ENCODE measurements around the gene GLO1. TPM values are rescaled to one million over a fixed set of nuclear protein-coding genes. Genes with fewer than 3 reads are reported as not detected.

GLO1 gene
- polyA plus RNA-seq, 1 of the 3 experiments (the other 2 are of a cell fraction), result 47.1 TPM

DNA sequence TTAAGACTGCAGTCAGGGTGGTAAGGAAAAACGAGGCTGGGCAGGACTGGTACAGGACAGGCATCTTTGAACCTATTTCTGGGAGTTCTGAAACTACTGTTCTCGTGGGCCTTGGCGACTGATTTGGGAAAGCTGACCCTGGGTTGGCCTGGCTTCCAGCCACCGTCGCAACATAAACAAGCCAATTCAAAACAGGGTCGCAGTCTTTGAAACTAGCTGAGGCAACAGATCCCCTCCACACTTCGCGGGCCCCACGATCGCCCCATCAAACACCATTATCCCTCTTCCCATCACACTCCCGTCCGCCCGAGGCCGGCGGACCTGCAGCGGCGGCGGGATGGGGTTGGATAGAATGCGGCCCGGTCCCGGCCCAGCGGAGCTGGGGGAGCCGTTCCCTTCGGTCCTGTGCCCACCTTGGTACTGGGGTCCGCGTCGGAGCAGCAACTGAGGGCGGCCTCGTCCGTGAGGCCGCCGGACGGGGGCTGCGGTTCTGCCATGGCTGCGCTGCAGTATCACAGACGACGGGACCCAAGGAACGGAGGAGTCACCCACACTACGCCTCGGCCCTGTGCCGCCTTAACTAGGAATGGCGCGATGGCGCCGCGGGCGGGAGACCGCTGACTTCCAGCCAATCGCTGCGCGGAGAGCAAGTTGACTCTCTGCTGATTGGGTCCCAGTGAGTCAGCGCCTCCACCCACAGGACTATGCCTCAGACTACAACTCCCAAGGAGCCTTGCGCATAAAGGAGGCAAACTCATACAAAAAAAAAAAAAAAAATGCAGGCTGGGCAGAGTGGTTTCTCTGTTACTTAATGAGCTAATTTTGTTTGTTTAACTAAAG lies at the start of gene GLO1 (continued):
- TF ChIP-seq, protein P1, sequence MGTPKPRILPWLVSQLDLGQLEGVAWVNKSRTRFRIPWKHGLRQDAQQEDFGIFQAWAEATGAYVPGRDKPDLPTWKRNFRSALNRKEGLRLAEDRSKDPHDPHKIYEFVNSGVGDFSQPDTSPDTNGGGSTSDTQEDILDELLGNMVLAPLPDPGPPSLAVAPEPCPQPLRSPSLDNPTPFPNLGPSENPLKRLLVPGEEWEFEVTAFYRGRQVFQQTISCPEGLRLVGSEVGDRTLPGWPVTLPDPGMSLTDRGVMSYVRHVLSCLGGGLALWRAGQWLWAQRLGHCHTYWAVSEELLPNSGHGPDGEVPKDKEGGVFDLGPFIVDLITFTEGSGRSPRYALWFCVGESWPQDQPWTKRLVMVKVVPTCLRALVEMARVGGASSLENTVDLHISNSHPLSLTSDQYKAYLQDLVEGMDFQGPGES (IDR thresholded peaks at IDR 0.05; ENCODE audit: low read depth, low read length), result peak; percentile 73
- no peak for TF ChIP-seq FOXJ3 (CRISPR knock-in tag; IDR thresholded peaks at IDR 0.05)
- TF ChIP-seq EP300 (IDR thresholded peaks at IDR 0.05; ENCODE audit: borderline replicate concordance in 1 of 2, low read depth in 1 of 2, low read length in 1 of 2), result no peak
- TF ChIP-seq, protein P2, sequence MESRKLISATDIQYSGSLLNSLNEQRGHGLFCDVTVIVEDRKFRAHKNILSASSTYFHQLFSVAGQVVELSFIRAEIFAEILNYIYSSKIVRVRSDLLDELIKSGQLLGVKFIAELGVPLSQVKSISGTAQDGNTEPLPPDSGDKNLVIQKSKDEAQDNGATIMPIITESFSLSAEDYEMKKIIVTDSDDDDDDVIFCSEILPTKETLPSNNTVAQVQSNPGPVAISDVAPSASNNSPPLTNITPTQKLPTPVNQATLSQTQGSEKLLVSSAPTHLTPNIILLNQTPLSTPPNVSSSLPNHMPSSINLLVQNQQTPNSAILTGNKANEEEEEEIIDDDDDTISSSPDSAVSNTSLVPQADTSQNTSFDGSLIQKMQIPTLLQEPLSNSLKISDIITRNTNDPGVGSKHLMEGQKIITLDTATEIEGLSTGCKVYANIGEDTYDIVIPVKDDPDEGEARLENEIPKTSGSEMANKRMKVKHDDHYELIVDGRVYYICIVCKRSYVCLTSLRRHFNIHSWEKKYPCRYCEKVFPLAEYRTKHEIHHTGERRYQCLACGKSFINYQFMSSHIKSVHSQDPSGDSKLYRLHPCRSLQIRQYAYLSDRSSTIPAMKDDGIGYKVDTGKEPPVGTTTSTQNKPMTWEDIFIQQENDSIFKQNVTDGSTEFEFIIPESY (IDR thresholded peaks at IDR 0.05; ENCODE audit: borderline replicate concordance, low read depth), result no peak
- TF ChIP-seq POLR2AphosphoS5 (IDR thresholded peaks at IDR 0.05; ENCODE audit: low read depth, low read length), result peak; percentile 89
- TF ChIP-seq MEF2A (IDR thresholded peaks at IDR 0.05; ENCODE audit: borderline replicate concordance, low read depth), result no peak
- TF ChIP-seq YY1 (IDR thresholded peaks at IDR 0.05; ENCODE audit: low read depth), result peak; percentile 85
- TF ChIP-seq, protein P3, sequence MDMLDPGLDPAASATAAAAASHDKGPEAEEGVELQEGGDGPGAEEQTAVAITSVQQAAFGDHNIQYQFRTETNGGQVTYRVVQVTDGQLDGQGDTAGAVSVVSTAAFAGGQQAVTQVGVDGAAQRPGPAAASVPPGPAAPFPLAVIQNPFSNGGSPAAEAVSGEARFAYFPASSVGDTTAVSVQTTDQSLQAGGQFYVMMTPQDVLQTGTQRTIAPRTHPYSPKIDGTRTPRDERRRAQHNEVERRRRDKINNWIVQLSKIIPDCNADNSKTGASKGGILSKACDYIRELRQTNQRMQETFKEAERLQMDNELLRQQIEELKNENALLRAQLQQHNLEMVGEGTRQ (IDR thresholded peaks at IDR 0.05; ENCODE audit: borderline replicate concordance, low read depth, low read length), result no peak

DNA sequence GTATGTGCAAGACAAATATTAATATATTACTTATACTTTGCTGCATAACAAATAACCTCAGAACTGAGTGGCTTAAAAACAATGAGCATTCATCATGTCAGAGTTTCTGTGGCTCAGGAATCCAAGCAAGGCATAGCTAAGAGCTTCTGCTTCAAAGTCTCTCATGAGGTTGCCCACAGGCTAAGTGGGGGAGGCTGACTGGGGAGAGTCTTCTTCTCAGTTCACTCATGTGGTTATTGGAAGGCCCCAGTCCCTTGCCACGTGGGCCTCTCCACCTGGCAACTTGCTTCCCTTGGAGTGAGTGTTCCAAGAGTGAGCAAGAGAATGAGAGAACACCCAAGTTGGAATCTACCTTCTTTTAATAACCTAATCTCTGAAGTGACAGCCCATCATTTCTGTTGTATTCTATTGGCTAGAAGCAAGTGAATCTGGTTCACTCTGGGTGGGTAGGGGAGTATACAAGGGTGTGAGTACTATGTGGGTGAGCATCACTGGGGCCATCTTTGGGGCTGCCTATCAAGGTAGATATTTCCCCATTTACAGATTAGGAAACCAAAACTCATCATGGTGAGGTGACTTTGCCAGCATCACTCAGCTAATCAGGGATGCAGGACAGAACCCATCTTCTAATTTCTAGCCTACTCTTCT lies 48.1 kb upstream of the GLO1 start:
- DNase-seq, result no peak
- no peaks in the 10 kb centered on the region for H3K36me3 ChIP-seq (replicated peaks in 1 of 2; ENCODE audit: control insufficient read depth in 1 of 2, insufficient read depth in 2 of 2, low read length in 1 of 2)
- no peaks in the 10 kb centered on the region for H3K79me2 ChIP-seq (ENCODE audit: insufficient read depth)
- no peaks in the 10 kb centered on the region for H3K9me2 ChIP-seq
- no peak overlapping the region for H3K9ac ChIP-seq
- TF ChIP-seq TCF12 (IDR thresholded peaks at IDR 0.05) (no peak), NRF1 (IDR thresholded peaks at IDR 0.05; ENCODE audit: low read depth, low read length) (no peak), USF1 (IDR thresholded peaks at IDR 0.05; ENCODE audit: borderline replicate concordance, low read depth) (no peak), EP300 (IDR thresholded peaks at IDR 0.05; ENCODE audit: borderline replicate concordance in 1 of 2, low read depth in 1 of 2, low read length in 1 of 2) (no peak), YY1 (IDR thresholded peaks at IDR 0.05; ENCODE audit: low read depth) (no peak)
- no peaks in the 10 kb centered on the region for H3K4me1 ChIP-seq (ENCODE audit: control insufficient read depth in 1 of 2, insufficient read depth in 2 of 2, low read depth in 1 of 2, low read length in 1 of 2)
- H3K9me3 ChIP-seq, result no peaks in the 10 kb centered on the region
- no peak overlapping the region for H3K27ac ChIP-seq (ENCODE audit: low read depth in 2 of 2, low read length in 1 of 2)
- ChIA-PET POLR2A (no interaction called here), CTCF (interaction anchor here (1.5 kb wide), 1 partner anchor 13 kb away, joined by 3 read pairs; no protein-coding TSS in a partner anchor)
- no peaks in the 10 kb centered on the region for H4K20me1 ChIP-seq (ENCODE audit: insufficient read depth)
- H3K4me2 ChIP-seq, result no peak overlapping the region
- 36% methylated on average over 1 of the region's 1 CpG for WGBS (ENCODE audit: low lambda C conversion rate)
- H2AFZ ChIP-seq (ENCODE audit: low read depth), result no peak overlapping the region
- H3F3A ChIP-seq (replicated peaks; ENCODE audit: insufficient read depth), result no peaks in the 10 kb centered on the region
- H3K4me3 ChIP-seq (ENCODE audit: low read depth in 2 of 2, low read length in 1 of 2), result no peak overlapping the region
- no peaks in the 10 kb centered on the region for H3K27me3 ChIP-seq (ENCODE audit: insufficient read depth)
